Mesothelial cell of epicardium (in vitro differentiated cells): ENCODE data around the gene BRDT. TPM values are rescaled to one million over a fixed set of nuclear protein-coding genes. Genes with fewer than 3 reads are reported as not detected.
"Not testable (repeated sequence)": the region's sequence is repeated elsewhere in the genome, so short reads cannot be mapped to it uniquely, and the experiment has no call there.

Experiments used
- DNase-seq, 2 experiments: peaks; one replicate each; pipeline ENCODE4 v3.0.0; 2021; ENCODE audit warnings: low spot score in 2 of 2; ENCODE audit not compliant: unreplicated experiment in 2 of 2
- H3K27ac Mint-ChIP-seq: 2 replicates; pipeline ENCODE4 v1.8.0; 2021; ENCODE audit warnings: mixed read lengths
- H3K27me3 Mint-ChIP-seq: 2 replicates; pipeline ENCODE4 v1.8.0; 2021; ENCODE audit warnings: low read depth, mixed read lengths
- H3K36me3 Mint-ChIP-seq: 2 replicates; pipeline ENCODE4 v1.8.0; 2021; ENCODE audit warnings: mixed read lengths
- H3K4me1 Mint-ChIP-seq: 2 replicates; pipeline ENCODE4 v1.8.0; 2021; ENCODE audit warnings: mixed read lengths
- H3K4me3 Mint-ChIP-seq: 2 replicates; pipeline ENCODE4 v1.8.0; 2021; ENCODE audit warnings: mild to moderate bottlenecking, moderate library complexity, mixed read lengths
- H3K9me3 Mint-ChIP-seq: 2 replicates; pipeline ENCODE4 v1.8.0; 2021; ENCODE audit warnings: mixed read lengths
- CTCF ChIP-seq: fragments of 200-600 bp; sonication (generic); IDR thresholded peaks from one replicate; pipeline ENCODE4 v1.5.0; 2021; ENCODE audit warnings: antibody characterized with exemption; ENCODE audit not compliant: unreplicated experiment
- total RNA-seq: library from RNA; stranded (reverse); gene quantifications from 3 replicates; pipeline ENCODE4 v1.2.1, GENCODE V29; 2021

Gene BRDT
- total RNA-seq, 1 donor from 2014 or later = not detected

GRCh38 chr1:92013923-92014322 is 64.7 kb downstream of the BRDT start:
- no peak for DNase-seq
- Mint-ChIP-seq H3K27me3 (no peaks in the 10 kb centered on the region), H3K9me3 (no peaks in the 10 kb centered on the region), H3K27ac (no peak overlapping the region), H3K36me3 (no peaks in the 10 kb centered on the region), H3K4me1 (no peaks in the 10 kb centered on the region), H3K4me3 (no peak overlapping the region)
- TF ChIP-seq CTCF = no peak

DNA sequence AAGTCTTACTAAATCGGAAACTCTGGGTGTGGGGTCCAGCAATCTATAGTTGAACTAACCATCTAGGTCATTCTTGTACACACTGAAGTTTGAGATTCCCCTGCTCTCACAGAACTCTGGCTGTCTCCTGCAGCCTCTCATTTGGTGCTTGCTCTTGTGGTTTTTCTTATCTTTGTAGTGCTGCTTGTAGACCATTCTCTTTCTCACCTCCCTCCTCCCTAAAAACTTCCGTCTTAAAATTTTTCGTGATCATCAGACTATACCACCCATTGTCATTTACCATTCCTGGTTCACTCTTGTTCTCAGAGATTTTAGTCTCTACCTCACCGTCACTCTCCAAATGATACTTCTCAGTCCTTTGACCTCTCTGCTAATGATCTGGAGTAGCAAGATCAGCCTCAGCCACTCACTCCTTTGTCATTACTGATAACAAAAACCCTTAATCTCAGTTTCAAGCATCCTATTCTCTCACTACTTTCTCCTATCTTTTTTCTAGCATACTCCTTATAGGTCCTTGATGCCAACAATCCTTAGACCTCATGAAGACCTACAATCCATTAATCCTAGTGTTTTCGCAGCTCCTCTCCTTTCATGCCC is 67.6 kb downstream of the BRDT start:
- Mint-ChIP-seq H3K27ac (no peak overlapping the region), H3K4me1 (no peaks in the 10 kb centered on the region), H3K4me3 (no peak overlapping the region), H3K36me3 (no peaks in the 10 kb centered on the region), H3K27me3 (no peaks in the 10 kb centered on the region), H3K9me3 (peaks cover 5% of the 10 kb centered on the region)
- no peak for TF ChIP-seq CTCF
- DNase-seq = no peak

DNA sequence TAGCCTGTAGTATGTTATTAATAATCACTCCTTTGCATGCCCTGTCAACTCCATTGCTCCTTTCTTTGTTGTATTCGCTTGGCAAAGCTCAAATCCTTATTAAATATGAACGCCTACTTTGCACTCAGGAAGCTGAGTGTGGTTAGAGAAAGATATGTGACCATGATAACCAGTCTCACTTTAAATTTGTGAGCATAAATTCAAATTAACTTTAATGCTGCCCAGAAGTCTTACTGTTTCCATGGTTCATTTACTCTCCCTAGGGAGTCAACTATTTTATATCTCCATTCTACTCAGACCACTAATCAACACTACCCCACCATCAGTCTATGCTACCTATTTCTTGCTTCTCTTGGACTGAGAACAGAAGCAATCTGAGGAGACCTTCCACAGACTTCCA is 68.5 kb downstream of the BRDT start:
- no peak for DNase-seq
- Mint-ChIP-seq H3K4me3 (no peak overlapping the region), H3K27ac (no peak overlapping the region), H3K27me3 (no peaks in the 10 kb centered on the region), H3K36me3 (peaks cover 1% of the 10 kb centered on the region), H3K9me3 (peaks cover 5% of the 10 kb centered on the region), H3K4me1 (no peaks in the 10 kb centered on the region)
- TF ChIP-seq CTCF = no peak

DNA sequence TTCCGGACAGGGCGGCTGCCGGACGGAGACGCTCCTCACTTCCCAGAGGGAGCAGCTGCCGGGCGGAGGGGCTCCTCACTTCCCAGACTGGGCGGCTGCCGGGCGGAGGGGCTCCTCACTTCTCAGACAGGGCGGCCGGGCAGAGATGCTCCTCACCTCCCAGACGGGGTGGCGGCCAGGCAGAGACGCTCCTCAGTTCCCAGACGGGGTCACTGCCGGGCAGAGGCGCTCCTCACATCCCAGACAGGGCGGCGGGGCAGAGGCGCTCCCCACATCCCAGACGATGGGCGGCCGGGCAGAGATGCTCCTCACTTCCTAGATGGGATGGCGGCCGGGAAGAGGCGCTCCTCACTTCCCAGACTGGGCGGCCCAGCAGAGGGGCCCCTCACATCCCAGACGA is 76.8 kb downstream of the BRDT start:
- not testable (repeated sequence) for DNase-seq, H3K4me3 Mint-ChIP-seq, H3K27me3 Mint-ChIP-seq, H3K27ac Mint-ChIP-seq
- H3K4me1 Mint-ChIP-seq = peaks cover 13% of the 10 kb centered on the region
- peaks cover 12% of the 10 kb centered on the region for H3K36me3 Mint-ChIP-seq
- H3K9me3 Mint-ChIP-seq = peaks cover 21% of the 10 kb centered on the region

- peaks cover 7% of the 10 kb centered on the region for H3K27me3 Mint-ChIP-seq
- H3K4me1 Mint-ChIP-seq = peaks cover 16% of the 10 kb centered on the region
- peaks cover 12% of the 10 kb centered on the region for H3K36me3 Mint-ChIP-seq
- no peak for DNase-seq
- no peak overlapping the region for H3K4me3 Mint-ChIP-seq
- no peak overlapping the region for H3K27ac Mint-ChIP-seq
- peaks cover 16% of the 10 kb centered on the region for H3K9me3 Mint-ChIP-seq
- TF ChIP-seq CTCF = no peak
Observed at GRCh38 chr1:92026806-92027205, 77.6 kb downstream of the BRDT start.

DNA sequence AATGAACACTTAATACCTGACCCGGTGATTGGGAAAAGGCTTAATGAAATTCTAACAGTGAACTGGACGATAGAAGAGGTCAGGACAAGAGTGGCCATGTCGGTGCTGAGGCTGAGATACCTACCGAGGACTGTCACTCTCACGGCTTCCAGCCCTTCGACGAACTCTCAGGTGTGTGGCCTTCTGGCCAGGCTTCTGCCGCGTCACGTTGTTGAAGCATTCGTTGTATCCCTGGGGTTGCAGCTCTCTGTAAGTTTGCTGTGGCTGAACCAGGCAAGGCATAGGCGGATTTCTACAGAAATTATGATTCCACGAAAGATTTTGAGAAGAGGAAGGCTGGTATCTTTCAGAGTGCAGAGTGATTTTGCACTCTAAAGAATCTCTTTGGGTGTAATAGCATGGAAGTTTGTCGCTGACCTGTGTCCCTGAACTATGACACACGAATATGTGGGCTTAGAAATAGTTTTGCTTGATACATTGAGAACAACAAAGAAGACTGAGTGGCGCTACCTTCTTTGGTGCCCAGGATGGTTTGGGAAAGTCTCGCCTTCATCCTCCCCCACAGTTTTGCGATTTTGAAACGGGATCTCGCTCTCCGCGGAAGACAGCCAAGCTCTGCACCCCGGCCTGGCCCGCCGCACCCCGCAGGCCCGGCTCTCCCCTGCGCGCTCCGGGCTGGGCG is 80.2 kb downstream of the BRDT start:
- DNase-seq = no peak
- Mint-ChIP-seq H3K27ac (peak overlapping the region; percentile 86), H3K27me3 (peaks cover 7% of the 10 kb centered on the region), H3K4me3 (peak overlapping the region; percentile 71), H3K36me3 (peaks cover 7% of the 10 kb centered on the region), H3K9me3 (peaks cover 7% of the 10 kb centered on the region), H3K4me1 (peaks cover 16% of the 10 kb centered on the region)
- no peak for TF ChIP-seq CTCF
